GM19238 (cell line): ENCODE results near the gene NEDD4L.

ENCODE experiments used
- DNase-seq: peaks from one replicate; pipeline ENCODE4 v3.0.0; 2011; ENCODE audit warnings: low spot score; ENCODE audit not compliant: insufficient read length

Gene NEDD4L

DNA sequence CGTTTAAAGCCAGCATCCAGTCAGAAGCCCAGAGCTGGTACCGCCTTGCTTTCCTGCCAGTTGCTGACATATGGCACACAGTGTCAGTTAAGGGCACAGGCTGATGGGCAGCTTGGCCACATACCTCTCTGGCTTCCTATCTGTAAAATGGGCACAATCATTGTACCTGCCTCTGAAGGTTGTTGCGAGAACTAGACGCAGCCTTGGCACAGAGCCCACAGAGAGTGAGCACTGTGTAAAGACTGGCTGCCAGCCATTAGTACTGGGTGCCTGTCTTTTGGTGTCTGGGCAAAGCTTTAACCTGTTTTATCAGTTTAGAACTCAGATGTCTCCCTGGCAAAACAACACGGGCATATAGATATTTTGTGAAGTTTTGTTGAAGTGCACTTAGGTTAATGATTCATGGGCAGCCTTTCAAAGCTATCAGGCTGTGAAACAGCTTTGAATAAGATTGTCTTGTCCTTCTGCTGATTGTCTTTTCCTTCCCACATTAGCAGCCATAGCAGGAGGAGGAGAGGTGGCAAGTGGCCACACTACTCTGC lies 269.5 kb downstream of the NEDD4L start:
- DNase-seq = no peak

DNA sequence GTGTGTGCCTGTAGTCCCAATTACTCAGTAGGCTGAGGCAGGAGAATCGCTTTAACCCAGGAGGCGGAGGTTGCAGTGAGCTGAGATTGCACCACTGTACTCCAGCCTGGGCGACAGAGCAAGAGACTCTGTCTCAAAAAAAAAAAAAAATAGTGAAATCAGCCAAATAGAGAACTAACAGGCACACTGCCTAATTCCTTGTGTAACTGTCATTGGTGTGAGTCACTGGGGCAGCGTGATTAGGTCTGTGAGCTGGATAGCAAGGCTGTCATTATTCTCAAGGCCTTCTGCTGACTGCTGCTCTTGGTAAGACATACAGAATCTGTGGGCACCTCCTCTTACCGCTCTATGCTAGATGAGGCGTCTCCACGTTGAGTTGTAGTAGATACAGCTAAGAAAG lies 270.3 kb downstream of the NEDD4L start:
- no peak for DNase-seq

DNA sequence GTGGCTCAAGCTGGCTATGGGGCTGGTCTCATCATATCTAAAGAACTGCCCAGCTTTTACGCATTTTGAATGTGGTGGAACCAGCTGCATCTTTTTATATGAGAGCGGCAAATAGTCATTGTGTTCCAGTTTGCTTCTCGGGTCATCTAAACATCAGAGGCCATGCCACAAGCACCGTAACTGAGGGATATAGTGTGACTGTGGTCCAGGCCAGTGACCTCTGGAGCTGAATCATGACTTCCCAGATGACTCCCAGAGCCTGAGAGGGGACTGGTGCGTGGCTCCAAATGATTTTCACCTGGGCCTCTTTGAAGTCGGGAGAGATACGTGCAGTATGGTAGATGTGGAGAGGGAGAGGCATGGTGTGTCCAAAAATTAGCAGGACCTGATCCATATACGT lies 271.0 kb downstream of the NEDD4L start:
- DNase-seq = no peak

DNA sequence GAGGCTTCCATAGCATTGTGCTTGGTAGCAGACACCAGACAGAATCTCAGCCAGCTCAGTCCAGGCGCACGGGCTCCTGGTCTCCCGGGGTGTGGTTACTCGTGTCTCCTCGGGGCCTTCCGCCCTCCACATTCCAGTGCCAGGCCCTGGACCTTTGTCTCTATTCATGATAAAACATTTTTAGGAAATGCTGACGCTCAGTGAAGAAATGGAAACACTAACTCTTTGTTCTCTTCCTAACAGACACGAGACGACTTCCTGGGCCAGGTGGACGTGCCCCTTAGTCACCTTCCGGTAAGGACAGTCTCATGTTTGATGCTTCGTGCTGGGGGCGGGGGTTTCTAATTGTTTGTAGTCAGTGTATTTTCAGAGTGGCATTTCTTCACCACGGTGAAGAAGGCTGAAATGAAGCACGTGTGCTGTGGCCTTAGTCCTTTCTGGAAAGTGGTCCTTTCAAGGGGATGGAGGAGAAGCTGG lies 271.8 kb downstream of the NEDD4L start:
- no peak for DNase-seq

DNA sequence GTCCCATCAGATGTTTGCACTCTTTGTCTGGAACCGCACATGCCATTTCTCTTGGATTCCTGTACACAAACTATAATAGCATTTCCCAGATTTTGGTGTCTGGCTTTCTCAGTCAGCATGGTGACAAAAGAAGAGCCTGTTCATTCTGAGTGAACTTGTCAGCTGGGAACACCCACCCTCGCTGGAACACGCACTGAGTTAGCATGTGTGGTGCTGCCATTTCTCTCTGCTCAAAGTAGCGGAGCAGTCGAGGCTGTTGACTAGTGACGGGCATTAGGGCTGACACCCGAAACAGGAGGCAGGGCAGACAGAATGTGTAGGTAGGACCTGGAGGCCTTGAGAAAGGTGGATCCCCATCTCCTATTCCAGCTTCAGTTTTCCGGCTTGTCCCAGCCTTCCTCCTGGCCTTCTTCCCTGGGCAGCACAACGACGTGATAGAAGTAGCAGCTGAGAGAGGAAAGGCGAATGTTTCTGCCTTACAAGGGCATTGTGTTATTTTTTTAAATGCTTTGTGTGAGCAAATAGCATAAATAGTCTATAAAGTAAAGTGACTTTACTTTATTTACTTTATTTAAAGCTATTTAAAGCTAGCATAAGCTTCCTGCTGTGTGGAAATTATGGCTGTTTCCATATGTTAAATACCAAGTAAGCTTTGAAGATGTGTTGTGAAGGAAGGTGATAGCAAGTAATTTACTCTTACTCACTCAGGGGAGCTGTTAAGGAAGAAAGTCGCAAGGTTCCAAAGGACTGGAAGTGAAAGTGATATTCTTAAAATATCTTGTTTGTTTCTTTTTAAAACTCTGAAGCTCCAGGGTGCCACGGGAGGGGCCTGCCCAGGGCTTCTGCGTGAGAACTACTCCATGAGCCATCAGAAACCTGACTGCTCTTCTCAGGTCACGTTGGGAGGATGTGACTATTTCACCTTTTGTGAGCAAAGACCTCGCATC lies 272.6 kb downstream of the NEDD4L start:
- DNase-seq = no peak

DNA sequence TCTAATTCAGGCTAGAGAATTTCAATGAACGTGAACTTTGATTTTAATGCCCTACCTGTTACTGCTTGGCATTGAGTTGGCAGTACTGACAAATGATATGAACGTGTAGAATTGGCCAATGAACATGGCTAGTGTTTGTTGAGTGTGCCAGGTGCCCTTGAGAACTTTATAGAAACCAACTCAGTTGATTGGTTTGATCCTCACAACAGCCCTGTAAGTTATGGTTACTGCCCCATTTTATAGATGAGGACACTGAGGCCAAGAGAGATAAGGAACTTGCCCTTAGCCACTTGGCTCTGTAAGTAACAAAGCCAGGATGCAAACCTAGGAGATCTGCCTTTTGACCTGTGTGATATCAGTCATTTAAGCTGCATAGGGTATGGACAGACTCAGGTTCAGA lies 275.7 kb downstream of the NEDD4L start:
- DNase-seq = no peak

DNA sequence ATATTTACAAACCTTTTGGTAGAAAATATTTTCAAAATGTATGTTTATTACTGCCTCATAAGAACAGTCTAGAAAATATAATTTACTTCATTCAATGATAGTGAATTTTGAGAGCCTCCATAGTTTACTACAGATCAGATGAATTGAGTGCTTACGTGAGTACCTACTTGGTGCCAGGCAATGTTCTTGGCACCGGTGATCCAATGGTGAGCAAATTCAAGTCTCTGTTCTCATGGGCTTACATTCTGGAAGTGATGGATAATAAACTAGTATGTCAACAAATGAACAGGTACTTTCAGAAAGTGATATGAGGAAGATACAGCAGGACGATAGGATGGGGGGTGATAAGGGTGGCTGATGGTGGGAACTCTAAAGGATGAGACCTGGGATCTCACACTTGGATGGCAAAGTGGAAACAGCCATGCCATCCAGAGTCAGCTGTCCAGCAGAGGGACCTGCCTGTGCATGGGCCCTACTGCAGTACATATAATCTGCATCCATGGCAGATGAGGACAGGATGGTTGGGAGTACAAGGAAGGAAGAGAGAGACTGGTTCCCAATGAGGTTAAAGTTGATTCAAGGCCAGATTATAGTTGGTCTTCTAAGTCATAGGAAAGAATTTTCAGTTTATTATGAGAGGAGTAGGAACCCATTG lies 277.0 kb downstream of the NEDD4L start:
- no peak for DNase-seq

DNA sequence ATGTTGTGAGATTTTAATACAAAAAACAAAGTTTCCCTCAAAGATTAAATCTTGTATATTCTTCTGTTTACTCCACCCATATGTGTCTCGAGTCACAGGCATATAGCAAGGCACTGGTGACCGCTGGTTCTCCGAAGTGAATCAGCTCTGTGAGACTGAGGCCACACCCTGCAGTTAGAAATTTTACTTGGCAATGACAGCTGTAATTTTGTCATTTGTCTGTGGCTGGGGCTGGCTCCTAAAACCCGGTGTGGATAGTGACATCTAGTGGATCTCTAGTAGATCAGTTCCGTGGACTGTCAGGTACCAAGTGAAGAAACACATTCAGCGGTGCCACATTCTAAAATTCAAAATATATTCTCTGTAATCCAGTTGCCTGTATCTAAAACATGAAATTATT lies 278.0 kb downstream of the NEDD4L start:
- DNase-seq = no peak

DNA sequence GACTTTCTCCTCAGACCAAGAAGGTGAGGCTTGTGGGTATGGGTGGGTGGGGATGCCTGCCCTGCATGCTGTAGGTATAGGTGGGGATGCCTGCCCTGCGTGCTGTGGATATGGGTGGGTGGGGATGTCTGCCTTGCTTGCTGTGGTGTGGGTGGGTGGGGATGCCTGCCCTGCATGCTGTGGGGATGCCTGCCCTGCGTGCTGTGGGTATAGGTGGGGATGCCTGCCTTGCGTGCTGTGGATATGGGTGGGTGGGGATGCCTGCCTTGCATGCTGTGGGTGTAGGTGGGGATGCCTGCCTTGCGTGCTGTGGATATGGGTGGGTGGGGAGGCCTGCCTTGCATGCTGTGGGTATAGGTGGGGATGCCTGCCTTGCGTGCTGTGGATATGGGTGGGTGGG lies 278.4 kb downstream of the NEDD4L start:
- no peak for DNase-seq

DNA sequence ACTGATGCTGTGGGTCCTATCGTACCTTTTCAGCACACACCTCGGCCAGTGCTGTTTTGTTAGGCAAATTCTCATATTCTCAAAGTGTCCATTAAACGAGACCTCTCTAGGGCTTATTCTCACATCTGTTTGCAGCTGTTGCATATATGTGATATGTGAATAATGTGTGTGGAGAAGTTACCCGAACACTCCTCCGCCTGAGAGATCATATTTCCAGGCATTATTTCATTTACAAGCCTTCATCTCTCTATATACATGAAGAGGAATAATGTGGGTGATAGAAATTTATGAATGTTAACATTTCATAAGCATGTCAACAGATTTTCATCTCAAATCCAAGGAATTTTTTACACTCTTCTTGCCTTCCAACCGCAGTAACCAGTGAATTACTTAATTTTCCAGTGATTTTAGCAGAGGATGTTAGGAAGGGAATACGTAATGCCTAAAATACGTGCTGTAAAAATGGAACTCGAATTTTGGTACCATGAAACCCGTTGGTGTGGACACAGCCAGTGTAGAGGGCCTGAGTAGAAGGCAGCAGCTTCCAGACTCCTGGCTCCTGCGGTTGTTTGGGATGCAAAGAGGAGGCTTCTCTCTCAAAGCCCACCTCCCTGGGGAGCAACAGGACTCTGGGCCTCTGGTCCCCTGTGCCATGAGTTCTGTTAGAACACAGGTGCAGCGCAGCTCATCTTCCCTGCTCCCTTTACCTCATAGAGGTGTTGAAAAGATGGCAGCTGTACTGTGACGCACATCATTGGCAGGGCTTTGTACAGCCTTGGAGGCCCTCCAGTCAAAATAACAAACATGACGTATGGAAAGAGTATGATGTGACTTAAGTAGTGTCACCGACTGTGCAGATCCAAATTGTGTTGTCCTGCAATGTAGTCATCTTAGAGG lies 280.1 kb downstream of the NEDD4L start:
- no peak for DNase-seq

DNA sequence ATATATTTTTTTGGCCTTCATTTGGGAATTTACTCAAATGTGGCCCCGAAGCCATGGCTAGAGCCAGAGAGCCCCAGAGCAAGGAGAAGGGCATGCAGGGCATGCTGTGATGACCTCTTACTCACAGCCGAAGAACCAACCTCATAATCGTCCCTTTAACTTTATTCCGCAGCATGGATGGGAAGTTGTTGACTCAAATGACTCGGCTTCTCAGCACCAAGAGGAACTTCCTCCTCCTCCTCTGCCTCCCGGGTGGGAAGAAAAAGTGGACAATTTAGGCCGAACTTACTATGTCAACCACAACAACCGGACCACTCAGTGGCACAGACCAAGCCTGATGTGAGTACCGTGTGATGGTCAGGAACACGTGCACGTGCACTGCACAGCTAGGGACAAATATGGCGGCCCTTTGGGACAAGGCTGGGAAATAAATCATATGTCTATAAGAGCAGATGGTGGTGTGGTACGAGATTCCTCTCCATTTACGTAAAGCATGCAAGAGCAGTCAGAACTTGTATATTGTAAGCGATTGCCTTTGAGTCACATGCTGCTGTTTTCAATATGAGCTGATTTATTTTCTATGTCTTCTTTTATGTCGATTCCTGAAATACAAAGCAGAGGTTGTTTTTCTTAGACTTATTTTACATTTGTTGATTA lies 280.9 kb downstream of the NEDD4L start:
- DNase-seq = no peak

DNA sequence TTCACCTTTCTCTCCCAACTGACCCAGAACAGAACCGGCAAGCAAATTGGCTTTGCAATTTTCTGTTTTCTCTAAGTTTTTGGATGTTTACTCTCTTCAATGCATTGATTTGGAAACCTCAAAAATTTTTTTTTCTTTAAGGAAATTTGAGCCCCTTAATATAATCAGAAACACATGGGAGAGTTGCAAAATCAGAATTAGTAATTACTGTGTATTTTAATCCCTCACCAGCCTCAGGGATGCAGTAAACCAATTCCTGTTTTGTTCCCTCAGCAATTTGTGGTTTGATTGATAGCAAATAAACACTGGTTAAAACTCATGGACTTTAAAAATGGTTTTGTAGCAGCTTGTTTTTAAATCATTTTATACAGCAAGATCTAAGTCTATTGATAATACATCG lies 281.5 kb downstream of the NEDD4L start:
- DNase-seq = no peak

DNA sequence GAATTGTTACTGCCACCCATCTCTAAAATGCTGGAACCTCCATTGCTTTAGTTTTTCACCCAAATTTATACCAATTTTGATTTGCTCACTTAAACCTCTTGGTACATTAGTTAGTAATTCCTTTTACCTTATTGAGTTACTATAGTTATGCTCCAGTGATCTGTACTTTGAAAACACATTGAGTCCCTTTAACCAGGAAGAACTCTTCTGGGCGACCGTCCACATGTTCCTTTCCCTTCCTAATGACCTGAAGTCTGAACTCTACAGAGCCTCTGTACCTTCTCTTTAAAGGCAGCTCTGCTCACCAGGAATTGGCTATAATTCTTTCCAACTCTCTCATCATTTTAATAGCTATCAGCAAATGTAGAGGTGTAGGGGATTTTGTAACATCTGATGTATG lies 290.0 kb downstream of the NEDD4L start:
- DNase-seq = no peak

DNA sequence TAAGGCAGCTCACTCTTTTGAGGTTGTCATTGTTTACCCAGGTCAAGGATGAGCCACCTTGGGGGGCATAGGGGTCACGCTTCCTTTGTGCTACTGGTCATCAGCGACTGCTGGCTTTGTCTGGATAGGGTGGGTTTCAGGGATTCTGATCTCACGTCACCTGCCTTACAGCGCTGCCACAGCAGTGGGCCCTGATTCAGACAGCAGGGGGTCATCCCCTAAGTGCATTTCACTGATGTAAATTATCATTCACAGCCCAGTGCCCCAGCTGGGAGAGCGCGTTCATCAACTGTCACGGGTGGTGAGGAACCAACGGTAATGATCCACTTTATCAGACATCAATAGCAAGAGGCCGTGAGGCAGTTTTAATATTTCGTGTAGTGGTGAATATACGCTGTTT lies 291.2 kb downstream of the NEDD4L start:
- no peak for DNase-seq

DNA sequence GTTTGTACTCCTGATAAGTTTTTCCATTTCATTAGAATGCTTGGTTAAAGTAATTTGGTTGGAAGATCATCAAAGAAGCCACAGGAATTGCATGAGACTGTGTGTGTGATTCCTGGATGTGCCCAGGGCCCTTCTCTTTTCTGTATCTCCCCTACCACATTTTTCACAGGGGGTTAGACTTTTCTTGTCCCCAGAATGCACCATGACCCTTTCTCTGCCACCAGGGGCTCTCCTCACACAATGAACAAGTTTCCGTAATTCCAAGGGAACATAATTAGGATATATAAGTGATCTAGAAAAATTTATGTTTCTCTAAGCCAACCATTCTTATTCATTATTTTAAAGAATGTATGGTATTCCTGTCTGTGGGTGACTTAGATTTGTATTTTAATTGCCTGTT lies 291.8 kb downstream of the NEDD4L start:
- no peak for DNase-seq

DNA sequence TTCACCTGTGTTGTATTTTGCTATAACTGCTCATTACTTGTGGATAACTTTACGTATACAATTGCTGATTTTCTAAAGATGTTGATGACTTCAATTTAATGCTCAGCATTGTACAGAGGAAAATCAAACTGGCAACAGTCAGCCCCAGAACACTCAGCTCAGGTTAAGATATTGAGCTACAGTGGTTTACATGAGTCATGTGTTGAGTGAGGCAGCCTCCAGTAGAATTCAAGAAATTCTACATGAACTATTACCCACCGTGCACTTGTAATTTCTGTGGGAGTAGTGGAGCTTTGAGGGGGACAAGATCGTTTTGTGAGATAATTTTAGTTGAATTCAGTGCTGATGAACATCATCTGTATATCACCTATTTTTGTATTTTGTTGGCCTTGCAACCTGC lies 292.6 kb downstream of the NEDD4L start:
- DNase-seq = no peak

DNA sequence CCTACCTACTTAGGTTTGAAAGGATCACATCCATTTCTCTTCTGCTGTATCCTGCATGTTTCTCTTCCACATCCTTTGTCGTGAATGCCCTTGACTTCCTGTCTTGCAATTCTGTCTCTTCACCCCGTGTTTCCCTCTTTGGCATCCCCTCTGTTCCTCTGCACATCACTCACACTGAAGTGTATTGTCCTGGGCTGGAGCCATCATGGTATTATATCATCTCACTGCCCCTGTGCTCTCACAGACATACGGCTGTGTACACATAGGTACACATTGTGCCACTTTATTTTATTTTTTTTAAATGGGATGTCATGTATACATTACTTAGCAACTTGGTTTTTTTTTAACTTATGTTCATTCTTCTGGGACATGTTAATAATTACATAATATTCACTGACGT lies 293.3 kb downstream of the NEDD4L start:
- DNase-seq = no peak

DNA sequence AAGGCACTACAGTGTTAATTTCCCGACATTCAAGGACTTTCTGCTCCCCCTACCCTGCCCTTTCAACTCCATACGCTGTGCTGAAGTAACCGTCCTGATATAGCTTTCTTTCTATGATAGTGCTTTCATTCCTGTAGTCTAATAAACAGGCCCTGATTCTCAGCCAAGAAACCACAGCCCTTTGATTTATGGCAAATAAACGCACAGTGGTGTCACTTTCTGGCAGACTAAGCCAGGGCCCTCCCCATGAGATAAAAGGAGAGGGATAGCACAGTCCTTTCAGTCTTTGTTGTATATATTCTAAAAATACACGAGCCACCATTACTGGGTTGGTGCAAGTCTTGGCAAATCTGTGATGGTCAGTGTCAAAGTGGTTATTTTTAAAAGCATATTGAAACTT lies 293.7 kb downstream of the NEDD4L start:
- no peak for DNase-seq

DNA sequence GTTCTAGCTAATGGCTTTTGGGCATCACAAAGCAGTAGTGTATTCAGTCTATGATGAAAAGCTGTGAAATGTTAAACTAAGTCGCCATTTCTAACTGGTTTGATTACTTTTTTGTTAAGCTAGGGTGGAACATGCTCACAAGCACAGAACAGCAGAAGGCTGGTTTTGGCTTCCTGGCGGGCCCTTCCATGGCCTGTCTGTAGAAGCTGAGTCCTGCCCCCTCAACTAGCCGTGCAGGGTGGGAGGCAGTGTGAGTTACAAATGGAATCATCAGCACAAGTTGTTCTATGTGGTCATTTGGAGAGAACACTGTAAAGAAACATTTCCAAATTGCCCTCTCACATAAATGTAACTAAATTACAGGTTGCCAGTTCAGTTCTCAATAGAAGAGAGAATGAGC lies 294.1 kb downstream of the NEDD4L start:
- DNase-seq = no peak

DNA sequence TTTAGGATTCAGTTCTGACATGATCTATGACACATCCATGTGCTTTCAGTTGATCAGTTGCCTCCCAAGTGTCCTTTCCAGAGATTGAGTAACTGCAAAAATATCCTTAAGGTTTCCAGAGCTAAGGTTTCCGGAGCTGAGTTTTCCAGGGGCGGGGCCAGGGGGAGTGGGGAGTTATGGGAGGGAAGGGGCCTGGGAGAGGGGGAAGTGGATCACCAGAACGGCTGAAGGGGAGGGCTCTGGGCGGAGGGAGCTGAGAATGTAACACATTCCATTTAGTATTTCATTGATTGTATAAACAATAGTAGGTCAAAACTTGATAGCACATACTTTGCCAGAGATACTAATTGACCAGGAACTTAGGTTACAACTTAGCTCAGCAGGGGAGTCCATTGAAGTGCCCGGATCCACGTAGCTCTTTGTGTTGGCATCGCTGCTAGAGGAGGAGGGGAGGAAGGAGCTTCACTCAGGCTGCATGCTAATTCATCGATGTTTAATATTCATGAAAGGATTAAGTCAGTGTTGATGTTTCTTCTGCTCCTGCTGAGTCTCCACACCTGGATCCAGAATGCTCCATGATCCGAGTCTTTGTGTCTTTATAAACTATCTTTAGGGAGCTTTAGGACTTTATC lies 295.1 kb downstream of the NEDD4L start:
- DNase-seq = no peak
